HepG2 (cell line): ENCODE results near the gene HIGD1A. TPM values are rescaled to one million over a fixed set of nuclear protein-coding genes. Genes with fewer than 3 reads are reported as not detected.

Experiments used
- AKNA ChIP-seq: sonication (generic); formaldehyde crosslinking; IDR thresholded peaks from 2 replicates; pipeline ENCODE4 v1.4.0; 2020; ENCODE audit warnings: missing genetic modification reagents, borderline replicate concordance
- BORCS8-MEF2B ChIP-seq: sonication (generic); formaldehyde crosslinking; IDR thresholded peaks from 2 replicates; pipeline ENCODE4 v1.8.0; 2022; ENCODE audit warnings: mild to moderate bottlenecking, missing genetic modification reagents
- E2F1 ChIP-seq: sonication (generic); formaldehyde crosslinking; IDR thresholded peaks from 2 replicates; pipeline ENCODE4 v1.5.0; 2020; ENCODE audit warnings: missing genetic modification reagents
- GLMP ChIP-seq: sonication (generic); formaldehyde crosslinking; IDR thresholded peaks from 2 replicates; pipeline ENCODE4 v1.9.0; 2021; ENCODE audit warnings: missing genetic modification reagents, mild to moderate bottlenecking, borderline replicate concordance
- HCFC1 ChIP-seq: fragments of 150-350 bp; IDR thresholded peaks from 2 replicates; pipeline ENCODE4 v1.6.1; 2014; ENCODE audit warnings: low read depth, low read length
- MXD1 ChIP-seq: sonication (generic); formaldehyde crosslinking; IDR thresholded peaks from 2 replicates; pipeline ENCODE4 v1.4.0; 2020; ENCODE audit warnings: mild to moderate bottlenecking, missing genetic modification reagents
- SCMH1 ChIP-seq: sonication (generic); formaldehyde crosslinking; IDR thresholded peaks from 2 replicates; pipeline ENCODE4 v1.9.0; 2021; ENCODE audit warnings: missing genetic modification reagents, mild to moderate bottlenecking, borderline replicate concordance
- TEAD3 ChIP-seq: optimal IDR thresholded peaks from 2 replicates; pipeline ENCODE3; 2016; ENCODE audit warnings: borderline replicate concordance
- ZBTB4 ChIP-seq: sonication (generic); formaldehyde crosslinking; IDR thresholded peaks from 2 replicates; pipeline ENCODE4 v1.4.0; 2020; ENCODE audit warnings: missing genetic modification reagents, mild to moderate bottlenecking, borderline replicate concordance
- ZNF362 ChIP-seq: sonication (generic); formaldehyde crosslinking; IDR thresholded peaks from 2 replicates; pipeline ENCODE4 v1.4.0; 2020; ENCODE audit warnings: missing genetic modification reagents, mild to moderate bottlenecking, borderline replicate concordance
- ZNF460 ChIP-seq: sonication (generic); formaldehyde crosslinking; IDR thresholded peaks from 2 replicates; pipeline ENCODE4 v1.5.1; 2020; ENCODE audit warnings: missing genetic modification reagents, mild to moderate bottlenecking, borderline replicate concordance
- ZNF557 ChIP-seq: sonication (generic); formaldehyde crosslinking; IDR thresholded peaks from 2 replicates; pipeline ENCODE4 v1.4.0; 2020; ENCODE audit warnings: missing genetic modification reagents
- ZNF703 ChIP-seq: sonication (generic); formaldehyde crosslinking; IDR thresholded peaks from 2 replicates; pipeline ENCODE4 v1.5.1; 2020; ENCODE audit warnings: missing genetic modification reagents, mild to moderate bottlenecking, moderate library complexity, borderline replicate concordance
- ZNF747 ChIP-seq: sonication (generic); formaldehyde crosslinking; IDR thresholded peaks from 2 replicates; pipeline ENCODE4 v1.8.1; 2023; ENCODE audit warnings: missing genetic modification reagents, mild to moderate bottlenecking, borderline replicate concordance
- ZNF891 ChIP-seq: sonication (generic); formaldehyde crosslinking; IDR thresholded peaks from 2 replicates; pipeline ENCODE4 v1.5.0; 2020; ENCODE audit warnings: mild to moderate bottlenecking, missing genetic modification reagents
- polyA plus RNA-seq, 8 experiments: library from polyadenylated mRNA; depleted of rRNA in 3 of 8; stranded (reverse) in 7 of 8; unstranded in 1 of 8; fragments of >200 nt; fragmentation: Illumina TruSeq in 4 of 8; extraction: Trizol in 4 of 8; gene quantifications; 2 replicates each; pipeline versions ENCODE4 v1.2.1 to v1.2.3, GENCODE V29; 2011 to 2016; ENCODE audit warnings: low read depth in 4 of 8, missing spikeins in 1 of 8, mixed read lengths in 1 of 8; ENCODE audit not compliant: insufficient read depth in 1 of 8
- total RNA-seq, 5 experiments: library from RNA; depleted of rRNA; stranded (reverse); fragments of >200 nt; fragmentation: Illumina TruSeq; extraction: Trizol; gene quantifications; 2 replicates each; pipeline ENCODE4 v1.2.3, GENCODE V29; 2016; ENCODE audit warnings: low read depth in 1 of 5

Gene HIGD1A
- total and polyA plus RNA-seq, 2 of the 13 experiments (the other 11 are each of a cell fraction or from before 2014, with no cell fraction given): 222 to 253 TPM

- TF ChIP-seq E2F1 (CRISPR knock-in tag): no peak
- TF ChIP-seq SCMH1 (CRISPR knock-in tag): no peak
- TF ChIP-seq ZNF703 (CRISPR knock-in tag): no peak
- TF ChIP-seq ZNF557 (CRISPR knock-in tag): no peak
- peak; percentile 84 for TF ChIP-seq TEAD3
- no peak for TF ChIP-seq HCFC1
- TF ChIP-seq ZBTB4 (CRISPR knock-in tag): no peak
- TF ChIP-seq ZNF362 (CRISPR knock-in tag): peak; percentile 55; the same call in 1 of the 2 replicates
- TF ChIP-seq ZNF747 (CRISPR knock-in tag): no peak
- TF ChIP-seq AKNA (CRISPR knock-in tag): no peak
- no peak for TF ChIP-seq BORCS8-MEF2B (CRISPR knock-in tag)
- TF ChIP-seq GLMP (CRISPR knock-in tag): no peak
- no peak for TF ChIP-seq ZNF891
- TF ChIP-seq MXD1: no peak
- no peak for TF ChIP-seq ZNF460 (CRISPR knock-in tag)
Measured at GRCh38 chr3:42755681-42756578, 48.4 kb downstream of the HIGD1A start (continued).
